HEK293 (cell line): Measurements from ENCODE around the gene ABI3.
A peak's percentile ranks its signal among the peaks of the same experiment; 100 is the strongest.

Experiments
- EGR2 ChIP-seq: fragments of 450-650 bp; formaldehyde crosslinking; IDR thresholded peaks from 2 replicates; pipeline ENCODE4 v1.5.1; 2016; ENCODE audit warnings: low read depth, missing biosample characterization, missing genetic modification characterization
- GFI1B ChIP-seq: fragments of 450-650 bp; formaldehyde crosslinking; IDR thresholded peaks from 2 replicates; pipeline ENCODE4 v1.5.1; 2016; ENCODE audit warnings: missing biosample characterization, missing genetic modification characterization
- OSR2 ChIP-seq: fragments of 450-650 bp; formaldehyde crosslinking; IDR thresholded peaks from 2 replicates; pipeline ENCODE4 v1.5.1; 2016; ENCODE audit warnings: missing biosample characterization, missing genetic modification characterization
- OVOL3 ChIP-seq: fragments of 450-650 bp; formaldehyde crosslinking; IDR thresholded peaks from 2 replicates; pipeline ENCODE4 v1.5.1; 2016; ENCODE audit warnings: missing biosample characterization, missing genetic modification characterization
- PRDM6 ChIP-seq: fragments of 450-650 bp; formaldehyde crosslinking; IDR thresholded peaks from 2 replicates; pipeline ENCODE4 v1.5.1; 2017; ENCODE audit warnings: missing biosample characterization, missing genetic modification characterization
- REPIN1 ChIP-seq: fragments of 450-650 bp; formaldehyde crosslinking; IDR thresholded peaks from 2 replicates; pipeline ENCODE4 v1.5.1; 2017; ENCODE audit warnings: missing biosample characterization, missing genetic modification characterization, low read depth
- ZBTB17 ChIP-seq: fragments of 450-650 bp; formaldehyde crosslinking; IDR thresholded peaks from 2 replicates; pipeline ENCODE4 v1.5.1; 2016; ENCODE audit warnings: missing biosample characterization, missing genetic modification characterization
- ZBTB20 ChIP-seq: fragments of 450-650 bp; formaldehyde crosslinking; IDR thresholded peaks from 2 replicates; pipeline ENCODE4 v1.5.1; 2016; ENCODE audit warnings: missing biosample characterization, missing genetic modification characterization
- ZBTB26 ChIP-seq: fragments of 450-650 bp; formaldehyde crosslinking; optimal IDR thresholded peaks from 2 replicates; pipeline ENCODE3; 2016; ENCODE audit warnings: missing biosample characterization, mild to moderate bottlenecking, missing genetic modification characterization
- ZBTB8A ChIP-seq: fragments of 450-650 bp; formaldehyde crosslinking; IDR thresholded peaks from 2 replicates; pipeline ENCODE4 v1.5.1; 2016; ENCODE audit warnings: missing biosample characterization, missing genetic modification characterization
- ZEB2 ChIP-seq: fragments of 450-650 bp; formaldehyde crosslinking; IDR thresholded peaks from 2 replicates; pipeline ENCODE4 v1.5.1; 2016; ENCODE audit warnings: missing biosample characterization, missing genetic modification characterization
- ZNF132 ChIP-seq: fragments of 450-650 bp; formaldehyde crosslinking; IDR thresholded peaks from 2 replicates; pipeline ENCODE4 v1.5.1; 2017; ENCODE audit warnings: missing biosample characterization, missing genetic modification characterization, borderline replicate concordance
- ZNF133 ChIP-seq: fragments of 450-650 bp; formaldehyde crosslinking; IDR thresholded peaks from 2 replicates; pipeline ENCODE4 v1.5.1; 2016; ENCODE audit warnings: missing biosample characterization, missing genetic modification characterization
- ZNF157 ChIP-seq: fragments of 450-650 bp; formaldehyde crosslinking; IDR thresholded peaks from 2 replicates; pipeline ENCODE4 v1.5.1; 2016; ENCODE audit warnings: missing biosample characterization, missing genetic modification characterization
- ZNF16 ChIP-seq: fragments of 450-650 bp; formaldehyde crosslinking; IDR thresholded peaks from 2 replicates; pipeline ENCODE4 v1.5.1; 2016; ENCODE audit warnings: low read depth, missing biosample characterization, missing genetic modification characterization
- ZNF202 ChIP-seq: fragments of 450-650 bp; formaldehyde crosslinking; IDR thresholded peaks from 2 replicates; pipeline ENCODE4 v1.5.1; 2016; ENCODE audit warnings: missing biosample characterization, missing genetic modification characterization, borderline replicate concordance
- ZNF211 ChIP-seq: fragments of 450-650 bp; formaldehyde crosslinking; IDR thresholded peaks from 2 replicates; pipeline ENCODE4 v1.5.1; 2016; ENCODE audit warnings: low read depth, missing biosample characterization, missing genetic modification characterization
- ZNF26 ChIP-seq: fragments of 450-650 bp; formaldehyde crosslinking; IDR thresholded peaks from 2 replicates; pipeline ENCODE4 v1.5.1; 2016; ENCODE audit warnings: missing biosample characterization, missing genetic modification characterization
- ZNF292 ChIP-seq: fragments of 450-650 bp; formaldehyde crosslinking; IDR thresholded peaks from 2 replicates; pipeline ENCODE4 v1.5.1; 2016; ENCODE audit warnings: low read depth, missing biosample characterization, missing genetic modification characterization, borderline replicate concordance
- ZNF302 ChIP-seq: fragments of 450-650 bp; formaldehyde crosslinking; IDR thresholded peaks from 2 replicates; pipeline ENCODE4 v1.5.1; 2016; ENCODE audit warnings: missing biosample characterization, missing genetic modification characterization, low read depth
- ZNF404 ChIP-seq: fragments of 450-650 bp; formaldehyde crosslinking; IDR thresholded peaks from 2 replicates; pipeline ENCODE4 v1.5.1; 2017; ENCODE audit warnings: missing biosample characterization, missing genetic modification characterization
- ZNF416 ChIP-seq: fragments of 450-650 bp; formaldehyde crosslinking; IDR thresholded peaks from 2 replicates; pipeline ENCODE4 v1.5.1; 2016; ENCODE audit warnings: missing biosample characterization, missing genetic modification characterization
- ZNF549 ChIP-seq: fragments of 450-650 bp; IDR thresholded peaks from 2 replicates; pipeline ENCODE4 v1.5.1; 2018; ENCODE audit warnings: missing biosample characterization, missing genetic modification characterization, mild to moderate bottlenecking, inconsistent platforms, moderate library complexity
- ZNF585B ChIP-seq: fragments of 450-650 bp; formaldehyde crosslinking; IDR thresholded peaks from 2 replicates; pipeline ENCODE4 v1.5.1; 2016; ENCODE audit warnings: missing biosample characterization, missing genetic modification characterization
- ZNF704 ChIP-seq: fragments of 450-650 bp; formaldehyde crosslinking; IDR thresholded peaks from 2 replicates; pipeline ENCODE4 v1.5.1; 2016; ENCODE audit warnings: missing biosample characterization, missing genetic modification characterization
- ZNF747 ChIP-seq: fragments of 450-650 bp; formaldehyde crosslinking; IDR thresholded peaks from 2 replicates; pipeline ENCODE4 v1.5.1; 2016; ENCODE audit warnings: missing biosample characterization, missing genetic modification characterization
- ZSCAN4 ChIP-seq: fragments of 450-650 bp; formaldehyde crosslinking; IDR thresholded peaks from 2 replicates; pipeline ENCODE4 v1.5.1; 2017; ENCODE audit warnings: missing biosample characterization, missing genetic modification characterization

ABI3 gene

GRCh38 chr17:49260011-49260816 is 49.7 kb downstream of the ABI3 start (continued):
- TF ChIP-seq ZNF132 (tag by site-specific recombination) (no peak), ZNF292 (tag by site-specific recombination) (no peak), ZNF404 (tag by site-specific recombination) (no peak), ZNF26 (tag by site-specific recombination) (no peak), ZNF704 (tag by site-specific recombination) (no peak), ZNF302 (tag by site-specific recombination) (no peak), ZNF157 (tag by site-specific recombination) (no peak), ZNF211 (tag by site-specific recombination) (no peak), ZEB2 (0 out of 2 replicates have a peak, but pooled peaks have one; percentile 15), ZNF16 (tag by site-specific recombination) (no peak), ZBTB17 (tag by site-specific recombination) (peak; percentile 19), REPIN1 (tag by site-specific recombination) (no peak), PRDM6 (tag by site-specific recombination) (no peak), ZNF416 (no peak), GFI1B (tag by site-specific recombination) (no peak), OSR2 (tag by site-specific recombination) (no peak), ZBTB8A (tag by site-specific recombination) (peak; percentile 89), ZNF747 (tag by site-specific recombination) (no peak), ZSCAN4 (no peak), OVOL3 (tag by site-specific recombination) (no peak), ZNF133 (tag by site-specific recombination) (no peak), ZBTB20 (tag by site-specific recombination) (peak; percentile 83), ZNF202 (no peak), EGR2 (tag by site-specific recombination) (peak; percentile 72; the same call in 1 of the 2 replicates), ZNF549 (no peak), ZBTB26 (peak; percentile 52), ZNF585B (peak; percentile 90)
